Stimulated activated CD4-positive, alpha-beta T cell treated with anti-CD3 and anti-CD28 coated beads, TNF-alpha, amount 100 ng/mL, for 1 hour (primary cell): ENCODE measurements around the gene SLC7A10.
A peak's percentile ranks its signal among the peaks of the same experiment; 100 is the strongest.
"Not testable (repeated sequence)": the region's sequence is repeated elsewhere in the genome, so short reads cannot be mapped to it uniquely, and the experiment has no call there.

Experiments used
- DNase-seq, 3 donors: peaks; one replicate each; pipeline ENCODE4 v3.0.0-alpha.2; 2020; ENCODE audit warnings: low read depth in 3 of 3, low spot score in 1 of 3

Gene SLC7A10

GRCh38 chr19:33239223-33239975 lies 13.7 kb upstream of the SLC7A10 start:
- no peak for DNase-seq

- DNase-seq, result no peak
Measured at GRCh38 chr19:33238481-33239149, 13.0 kb upstream of the SLC7A10 start.

GRCh38 chr19:33236696-33237390 lies 11.2 kb upstream of the SLC7A10 start:
- DNase-seq, result no peak

- no peak for DNase-seq
Measured at GRCh38 chr19:33235996-33236350, 10.3 kb upstream of the SLC7A10 start.

- peak; percentile 35 to 78 (median 50) for DNase-seq
Measured at GRCh38 chr19:33235269-33235995, 9.8 kb upstream of the SLC7A10 start.

GRCh38 chr19:33234736-33235135 lies 9.1 kb upstream of the SLC7A10 start:
- DNase-seq, result no peak

GRCh38 chr19:33234092-33234491 lies 8.4 kb upstream of the SLC7A10 start:
- no peak for DNase-seq

- no peak for DNase-seq
Measured at GRCh38 chr19:33233056-33233873, 7.6 kb upstream of the SLC7A10 start.

- DNase-seq, result no peak
Measured at GRCh38 chr19:33232656-33233055, 7.0 kb upstream of the SLC7A10 start.

- DNase-seq, result no peak
Measured at GRCh38 chr19:33231511-33231910, 5.9 kb upstream of the SLC7A10 start.

- no peak for DNase-seq
Measured at GRCh38 chr19:33229962-33230361, 4.3 kb upstream of the SLC7A10 start.

- DNase-seq, result no peak
Measured at GRCh38 chr19:33227870-33228599, 2.4 kb upstream of the SLC7A10 start.

GRCh38 chr19:33227242-33227650 lies 1.6 kb upstream of the SLC7A10 start:
- DNase-seq, result no peak

GRCh38 chr19:33226550-33227241 lies 1.0 kb upstream of the SLC7A10 start:
- no peak for DNase-seq

- no peak for DNase-seq
Measured at GRCh38 chr19:33224694-33225457, 774 bp downstream of the SLC7A10 start.

GRCh38 chr19:33222255-33222654 lies 3.4 kb downstream of the SLC7A10 start:
- DNase-seq, result not testable (repeated sequence)

- no peak for DNase-seq
Measured at GRCh38 chr19:33221638-33222037, 4.0 kb downstream of the SLC7A10 start.

GRCh38 chr19:33220735-33221134 lies 4.9 kb downstream of the SLC7A10 start:
- DNase-seq, result no peak

GRCh38 chr19:33220115-33220514 lies 5.5 kb downstream of the SLC7A10 start:
- DNase-seq, result no peak
